Type B pancreatic cell (in vitro differentiated cells): ENCODE results near the gene PARVA. TPM values are rescaled to one million over a fixed set of nuclear protein-coding genes. Genes with fewer than 3 reads are reported as not detected.

Source experiments
- DNase-seq: peaks from one replicate; pipeline ENCODE4 v3.0.0; 2021; ENCODE audit warnings: mixed read lengths; ENCODE audit not compliant: unreplicated experiment; ENCODE audit errors: extremely low spot score
- H3K27ac Mint-ChIP-seq: 2 replicates; pipeline ENCODE4 v1.8.0; 2021; ENCODE audit warnings: mild to moderate bottlenecking, mixed read lengths
- H3K27me3 Mint-ChIP-seq: 2 replicates; pipeline ENCODE4 v1.8.0; 2021; ENCODE audit warnings: mixed read lengths
- H3K36me3 Mint-ChIP-seq: 2 replicates; pipeline ENCODE4 v1.8.0; 2021; ENCODE audit warnings: mixed read lengths
- H3K4me1 Mint-ChIP-seq: one replicate; pipeline ENCODE4 v1.8.0; 2021; ENCODE audit warnings: mixed read lengths; ENCODE audit not compliant: unreplicated experiment
- H3K4me3 Mint-ChIP-seq: 2 replicates; pipeline ENCODE4 v1.8.0; 2021; ENCODE audit warnings: mild to moderate bottlenecking, mixed read lengths
- H3K9me3 Mint-ChIP-seq: 2 replicates; pipeline ENCODE4 v1.8.0; 2021; ENCODE audit warnings: mixed read lengths
- CTCF ChIP-seq: fragments of 200-600 bp; sonication (generic); conservative IDR thresholded peaks from 2 replicates; pipeline ENCODE4 v1.5.0; 2021; ENCODE audit warnings: antibody characterized with exemption, mild to moderate bottlenecking
- total RNA-seq: library from RNA; stranded (reverse); gene quantifications from 2 replicates; pipeline ENCODE4 v1.2.1, GENCODE V29; 2021; ENCODE audit warnings: low replicate concordance

PARVA gene
- total RNA-seq, 1 donor from 2014 or later, result 49.4 TPM

DNA sequence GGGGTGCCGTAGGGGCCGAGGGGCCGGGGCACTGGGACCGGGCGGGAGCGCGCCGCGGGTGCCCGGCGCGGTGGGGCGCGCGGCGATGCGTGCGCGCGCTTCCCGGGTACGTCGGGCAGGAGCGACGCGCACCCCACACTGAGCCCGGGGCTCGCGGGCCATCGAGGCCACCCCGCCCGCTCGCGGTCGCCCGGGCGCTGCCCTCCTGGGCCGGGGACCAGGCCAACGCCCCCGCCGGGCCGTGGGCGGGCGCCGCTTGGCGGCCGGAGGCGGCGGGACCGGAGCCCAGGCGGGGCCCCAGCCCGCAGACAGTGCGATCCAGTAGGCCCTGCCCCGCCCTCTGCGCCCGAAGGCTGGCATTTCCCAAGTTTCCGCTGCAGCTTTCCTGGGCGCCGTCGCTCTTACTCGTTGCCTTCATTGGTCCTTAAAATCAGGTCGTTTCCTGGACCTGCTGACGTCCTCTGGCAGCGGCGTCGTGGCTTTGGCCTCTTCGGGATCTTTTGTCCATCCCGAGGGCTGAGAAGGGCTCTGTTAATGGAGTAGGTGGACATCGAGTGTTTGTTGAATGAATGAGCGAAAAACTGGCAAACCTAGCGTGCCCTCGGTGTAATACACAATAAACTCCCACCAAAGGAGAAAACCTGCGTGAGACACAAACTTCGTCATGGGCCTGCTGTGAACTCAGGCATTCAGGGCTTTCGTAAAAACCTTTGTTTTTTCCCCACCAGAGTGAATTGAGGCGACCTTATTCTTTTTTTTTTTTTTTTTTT is 638 bp downstream of the PARVA start:
- TF ChIP-seq CTCF, result no peak
- Mint-ChIP-seq H3K27me3 (no peaks in the 10 kb centered on the region), H3K9me3 (no peaks in the 10 kb centered on the region), H3K4me1 (peaks cover 18% of the 10 kb centered on the region), H3K27ac (peak overlapping the region; percentile 95), H3K4me3 (peak overlapping the region; percentile 98), H3K36me3 (peaks cover 4% of the 10 kb centered on the region)
- DNase-seq, result peak; percentile 79

DNA sequence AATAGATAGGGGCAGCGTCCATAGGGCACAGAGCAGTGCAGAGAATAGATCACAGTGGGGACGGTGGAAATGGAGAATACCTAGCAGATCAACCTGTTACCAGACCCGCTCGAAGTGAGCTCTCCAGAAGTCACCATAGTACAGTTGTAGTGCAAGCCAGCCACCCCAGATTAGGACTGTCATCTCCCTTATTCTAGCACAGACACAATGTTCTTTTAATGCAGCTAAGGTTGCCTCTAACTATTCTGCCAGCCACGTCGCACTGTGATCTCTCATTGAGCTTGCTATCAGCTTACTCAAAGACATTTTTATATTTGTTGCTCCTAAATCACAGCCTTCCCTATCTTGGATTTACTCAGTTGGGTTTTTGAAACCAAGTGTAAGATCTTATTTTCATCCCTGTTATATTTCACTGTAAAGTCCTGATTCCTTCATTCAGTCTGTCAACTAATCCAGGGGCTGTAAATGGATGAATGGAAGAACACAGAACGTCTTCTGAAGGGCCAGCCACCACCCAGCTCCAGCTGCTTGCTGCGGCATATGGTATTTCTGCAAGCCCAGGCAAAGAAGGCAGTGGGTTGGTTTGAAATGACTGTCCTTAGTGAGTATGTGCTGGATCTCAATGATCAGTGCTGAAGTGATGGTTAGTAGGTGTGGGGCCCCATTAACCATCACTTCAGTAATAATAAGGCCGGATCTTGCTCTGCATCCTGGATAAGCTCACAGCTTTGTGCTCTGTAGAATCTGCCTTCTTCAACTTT is 3.4 kb downstream of the PARVA start:
- H3K36me3 Mint-ChIP-seq, result peaks cover 16% of the 10 kb centered on the region
- peaks cover 18% of the 10 kb centered on the region for H3K4me1 Mint-ChIP-seq
- no peak overlapping the region for H3K27ac Mint-ChIP-seq
- TF ChIP-seq CTCF, result no peak
- no peak for DNase-seq
- peaks cover 6% of the 10 kb centered on the region for H3K9me3 Mint-ChIP-seq
- no peaks in the 10 kb centered on the region for H3K27me3 Mint-ChIP-seq
- H3K4me3 Mint-ChIP-seq, result no peak overlapping the region

DNA sequence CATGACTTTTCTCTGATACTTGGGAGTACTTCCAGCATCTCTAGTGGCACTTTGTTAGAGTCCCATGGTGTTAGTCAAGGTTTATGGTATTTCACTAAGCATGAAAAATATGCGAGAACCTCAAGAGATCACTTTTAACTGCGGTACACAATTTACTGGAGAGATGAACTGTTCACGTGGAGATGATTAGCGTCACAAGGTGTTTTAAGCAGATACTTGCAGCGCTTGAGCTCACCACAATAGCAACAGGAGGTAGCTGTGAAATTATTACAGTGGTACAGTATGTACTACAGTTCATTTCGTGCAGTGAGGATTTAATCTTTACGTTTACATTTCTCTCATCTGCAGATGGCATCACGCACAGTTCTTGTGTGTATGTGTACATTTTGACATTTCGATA is 4.5 kb downstream of the PARVA start:
- no peak for DNase-seq
- Mint-ChIP-seq H3K9me3 (peaks cover 6% of the 10 kb centered on the region), H3K4me1 (peaks cover 12% of the 10 kb centered on the region), H3K36me3 (peaks cover 16% of the 10 kb centered on the region), H3K27ac (no peak overlapping the region), H3K27me3 (no peaks in the 10 kb centered on the region), H3K4me3 (no peak overlapping the region)
- no peak for TF ChIP-seq CTCF

DNA sequence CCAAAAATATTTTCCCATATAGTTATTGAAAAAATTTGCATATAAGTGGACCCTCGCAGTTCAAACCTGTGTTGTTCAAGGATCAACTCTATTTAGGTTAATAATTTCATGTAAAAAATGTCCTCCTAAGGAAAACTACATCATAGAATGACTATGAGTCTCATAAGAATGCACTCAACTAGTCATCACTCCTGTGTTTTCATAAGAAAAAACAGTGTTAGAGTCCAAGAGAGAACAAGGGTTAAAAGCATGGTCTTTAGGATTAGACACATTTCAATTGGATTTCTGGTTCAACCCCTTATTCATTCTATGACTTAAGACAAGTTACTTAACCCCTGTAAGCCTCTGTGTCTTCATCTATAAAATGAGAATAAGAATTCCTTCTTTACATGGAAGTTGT is 5.1 kb downstream of the PARVA start:
- Mint-ChIP-seq H3K36me3 (peaks cover 16% of the 10 kb centered on the region), H3K4me1 (peaks cover 14% of the 10 kb centered on the region), H3K27ac (no peak overlapping the region), H3K27me3 (no peaks in the 10 kb centered on the region), H3K9me3 (peaks cover 6% of the 10 kb centered on the region), H3K4me3 (no peak overlapping the region)
- no peak for DNase-seq
- TF ChIP-seq CTCF, result no peak

- H3K4me1 Mint-ChIP-seq, result peaks cover 31% of the 10 kb centered on the region
- DNase-seq, result no peak
- peaks cover 14% of the 10 kb centered on the region for H3K36me3 Mint-ChIP-seq
- H3K9me3 Mint-ChIP-seq, result peaks cover 6% of the 10 kb centered on the region
- TF ChIP-seq CTCF, result no peak
- no peak overlapping the region for H3K4me3 Mint-ChIP-seq
- no peaks in the 10 kb centered on the region for H3K27me3 Mint-ChIP-seq
- H3K27ac Mint-ChIP-seq, result peak overlapping the region; percentile 11
Observed at GRCh38 chr11:12386309-12386708, 8.9 kb downstream of the PARVA start.
